ENCODE results near the gene OR5K4. TPM values are rescaled to one million over a fixed set of nuclear protein-coding genes. Genes with fewer than 3 reads are reported as not detected.

The OR5K4 gene
- total and polyA plus RNA-seq, 2 donors (not counting 3 experiments of a cell fraction or from before 2014, with no cell fraction given) = not detected

- Histone ChIP-seq H3K27me3 (ENCODE audit: control insufficient read depth in 2 of 2, insufficient read depth in 2 of 2, low read length in 2 of 2) (no peaks in the 10 kb centered on the region), H3K4me1 (ENCODE audit: control insufficient read depth, extremely low read depth, insufficient read depth, low read length) (no peaks in the 10 kb centered on the region), H3K4me3 (replicated peaks in 1 of 3; ENCODE audit: insufficient read depth in 1 of 3, low read depth in 1 of 3, low read length in 3 of 3) (no peak overlapping the region), H3K9me3 (replicated peaks; ENCODE audit: control insufficient read depth, insufficient read depth, low read length) (no peaks in the 10 kb centered on the region), H3K4me2 (ENCODE audit: insufficient read depth, low read length) (no peak overlapping the region), H4K20me1 (replicated peaks; ENCODE audit: control insufficient read depth, extremely low read depth, insufficient read depth, low read length) (no peaks in the 10 kb centered on the region), H2AFZ (ENCODE audit: low read depth, low read length) (no peak overlapping the region), H3K9ac (replicated peaks; ENCODE audit: extremely low read depth, insufficient read depth, low read length) (no peak overlapping the region), H3K9me1 (replicated peaks; ENCODE audit: control insufficient read depth, extremely low read depth, insufficient read depth, low read length) (no peaks in the 10 kb centered on the region), H3K36me3 (ENCODE audit: control insufficient read depth in 2 of 2, extremely low read depth in 1 of 2, insufficient read depth in 2 of 2, low read length in 2 of 2) (no peaks in the 10 kb centered on the region), H3K79me2 (ENCODE audit: control insufficient read depth, insufficient read depth, low read length) (no peaks in the 10 kb centered on the region), H3K27ac (ENCODE audit: insufficient read depth, low read depth, low read length) (no peak overlapping the region)
- DNase-seq (ENCODE audit: low read depth, low spot score) (no peak), FAIRE-seq (no peak)
- BruUV-seq (replicated peaks) = no TSS peak
- no peak for TF ChIP-seq MAX (IDR thresholded peaks at IDR 0.05; ENCODE audit: insufficient read depth, insufficient read length)
- no peak for TF ChIP-seq FOS (IDR thresholded peaks at IDR 0.05; ENCODE audit: borderline replicate concordance, insufficient read depth, low read length)
- no peak for TF ChIP-seq EZH2 (IDR thresholded peaks at IDR 0.05; ENCODE audit: borderline replicate concordance, low read depth, low read length, severe bottlenecking)
- TF ChIP-seq MYC (IDR thresholded peaks at IDR 0.05; ENCODE audit: low read depth, low read length) = no peak
- TF ChIP-seq POLR2AphosphoS5 (IDR thresholded peaks at IDR 0.05; ENCODE audit: insufficient read depth, low read depth, low read length) = no peak
- no peak for TF ChIP-seq POLR2A (IDR thresholded peaks at IDR 0.05; ENCODE audit: low read depth, low read length)
- TF ChIP-seq CTCF (IDR thresholded peaks at IDR 0.05; ENCODE audit: extremely low read depth in 1 of 2, insufficient read depth in 1 of 2, low read depth in 1 of 2, low read length in 2 of 2) = no peak
- no peak for TF ChIP-seq GATA2 (IDR thresholded peaks at IDR 0.05; ENCODE audit: insufficient read depth, insufficient read length, low read depth, low read length)
- TF ChIP-seq JUN (IDR thresholded peaks at IDR 0.05; ENCODE audit: borderline replicate concordance, insufficient read depth, insufficient read length, low read depth) = no peak
- POLR2A ChIA-PET = no interaction called here
- intact Hi-C loops (cut with micrococcal nuclease) (no loop called here), dilution Hi-C loops (cut with MboI; ENCODE audit: extremely low pct_ligation_motif_present, low sequenced_read_pairs) (no loop called here)
- CTCF ChIA-PET = no interaction called here
These were observed 6.5 kb downstream of the OR5K4 start for GRCh38 chr3:98359993-98360675.

All from endothelial cell of umbilical vein (primary cell).